ENCODE measurements around the gene MED16. TPM values are rescaled to one million over a fixed set of nuclear protein-coding genes. Genes with fewer than 3 reads are reported as not detected.

MED16 gene
- total RNA-seq, 2 experiments from 2014 or later, result 25.8 to 30.1 TPM

DNA sequence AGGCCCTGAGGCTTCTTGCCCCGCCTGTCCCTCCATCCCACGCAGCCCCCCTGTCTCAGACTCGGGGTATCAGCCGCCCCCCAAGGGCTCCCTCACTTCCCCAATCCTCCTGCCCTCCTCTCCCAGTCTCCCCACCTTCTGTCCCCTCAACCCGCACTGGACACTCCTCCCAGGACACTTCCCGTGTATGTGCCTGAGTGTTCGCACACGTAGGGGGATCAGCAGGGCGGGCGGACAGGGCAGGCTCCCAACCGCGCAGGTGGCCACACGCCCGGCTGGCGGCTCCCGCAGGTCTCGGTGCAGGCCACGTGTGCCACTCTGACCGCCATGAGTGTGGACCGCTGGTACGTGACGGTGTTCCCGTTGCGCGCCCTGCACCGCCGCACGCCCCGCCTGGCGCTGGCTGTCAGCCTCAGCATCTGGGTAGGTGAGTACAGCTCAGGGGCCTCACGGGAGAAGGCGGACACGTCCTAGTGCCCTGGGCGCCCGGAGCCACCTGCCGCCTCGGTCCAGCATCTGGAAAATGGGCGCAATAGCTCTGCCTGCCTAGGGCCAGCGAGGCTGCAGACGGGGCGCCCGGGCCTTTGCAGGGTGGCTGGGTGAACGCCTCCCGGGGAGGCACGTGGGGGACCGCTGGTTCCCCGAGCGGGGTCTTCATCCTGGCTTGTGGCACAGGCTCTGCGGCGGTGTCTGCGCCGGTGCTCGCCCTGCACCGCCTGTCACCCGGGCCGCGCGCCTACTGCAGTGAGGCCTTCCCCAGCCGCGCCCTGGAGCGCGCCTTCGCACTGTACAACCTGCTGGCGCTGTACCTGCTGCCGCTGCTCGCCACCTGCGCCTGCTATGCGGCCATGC, 26.4 kb upstream of the MED16 start:
- Mint-ChIP-seq H3K4me3 (peak overlapping the region; percentile 62), H3K4me1 (ENCODE audit: low read depth) (peaks cover 21% of the 10 kb centered on the region), H3K9me3 (no peaks in the 10 kb centered on the region), H3K27ac (peak overlapping the region; percentile 96), H3K36me3 (ENCODE audit: low read depth) (peaks cover 4% of the 10 kb centered on the region), H3K27me3 (peaks cover 4% of the 10 kb centered on the region)
- CTCF ChIA-PET, result interaction anchor here (1.1 to 5.3 kb wide), 6 partner anchors 27 to 321 kb away, joined by 3 to 52 read pairs (median 8); partner anchors contain the start of genes MED16, RNU6-9 and WDR18
- intact Hi-C loops (cut with DNase I, micrococcal nuclease), result loop anchor here in 1 of 2 experiments (1.0 to 5.0 kb wide), 2 partner anchors 55 to 273 kb away; no protein-coding TSS in a partner anchor
- Histone ChIP-seq H3K27me3 (ENCODE audit: control insufficient read depth in 1 of 2, insufficient read depth in 2 of 2, low read length in 2 of 2) (peaks cover 11 to 22% of the 10 kb centered on the region in 2 experiments), H3K27ac (ENCODE audit: low read depth in 1 of 2, low read length in 2 of 2) (peak overlapping the region in 1 of 2 donors; percentile 29), H3K9me3 (ENCODE audit: control insufficient read depth in 1 of 2, insufficient read depth in 1 of 2, low read length in 2 of 2) (no peaks in the 10 kb centered on the region), H3K4me3 (ENCODE audit: low read length) (peak overlapping the region; percentile 43), H3K4me1 (ENCODE audit: insufficient read depth, low read length) (peaks cover 59% of the 10 kb centered on the region), H3K36me3 (ENCODE audit: insufficient read depth, low read length) (no peaks in the 10 kb centered on the region)
- POLR2A ChIA-PET, result interaction anchor here (0.6 to 3.1 kb wide), 11 partner anchors 10 to 79 kb away, joined by 3 to 40 read pairs (median 10); partner anchors contain the start of genes MED16, RNU6-9 and WDR18
- peak in 11 of 14 experiments; percentile 30 to 82 (median 46) for DNase-seq
- TF ChIP-seq, protein P1, sequence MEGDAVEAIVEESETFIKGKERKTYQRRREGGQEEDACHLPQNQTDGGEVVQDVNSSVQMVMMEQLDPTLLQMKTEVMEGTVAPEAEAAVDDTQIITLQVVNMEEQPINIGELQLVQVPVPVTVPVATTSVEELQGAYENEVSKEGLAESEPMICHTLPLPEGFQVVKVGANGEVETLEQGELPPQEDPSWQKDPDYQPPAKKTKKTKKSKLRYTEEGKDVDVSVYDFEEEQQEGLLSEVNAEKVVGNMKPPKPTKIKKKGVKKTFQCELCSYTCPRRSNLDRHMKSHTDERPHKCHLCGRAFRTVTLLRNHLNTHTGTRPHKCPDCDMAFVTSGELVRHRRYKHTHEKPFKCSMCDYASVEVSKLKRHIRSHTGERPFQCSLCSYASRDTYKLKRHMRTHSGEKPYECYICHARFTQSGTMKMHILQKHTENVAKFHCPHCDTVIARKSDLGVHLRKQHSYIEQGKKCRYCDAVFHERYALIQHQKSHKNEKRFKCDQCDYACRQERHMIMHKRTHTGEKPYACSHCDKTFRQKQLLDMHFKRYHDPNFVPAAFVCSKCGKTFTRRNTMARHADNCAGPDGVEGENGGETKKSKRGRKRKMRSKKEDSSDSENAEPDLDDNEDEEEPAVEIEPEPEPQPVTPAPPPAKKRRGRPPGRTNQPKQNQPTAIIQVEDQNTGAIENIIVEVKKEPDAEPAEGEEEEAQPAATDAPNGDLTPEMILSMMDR (IDR thresholded peaks at IDR 0.05), result no peak
- ATAC-seq (ENCODE audit: poor library complexity), result peak; percentile 52

DNA sequence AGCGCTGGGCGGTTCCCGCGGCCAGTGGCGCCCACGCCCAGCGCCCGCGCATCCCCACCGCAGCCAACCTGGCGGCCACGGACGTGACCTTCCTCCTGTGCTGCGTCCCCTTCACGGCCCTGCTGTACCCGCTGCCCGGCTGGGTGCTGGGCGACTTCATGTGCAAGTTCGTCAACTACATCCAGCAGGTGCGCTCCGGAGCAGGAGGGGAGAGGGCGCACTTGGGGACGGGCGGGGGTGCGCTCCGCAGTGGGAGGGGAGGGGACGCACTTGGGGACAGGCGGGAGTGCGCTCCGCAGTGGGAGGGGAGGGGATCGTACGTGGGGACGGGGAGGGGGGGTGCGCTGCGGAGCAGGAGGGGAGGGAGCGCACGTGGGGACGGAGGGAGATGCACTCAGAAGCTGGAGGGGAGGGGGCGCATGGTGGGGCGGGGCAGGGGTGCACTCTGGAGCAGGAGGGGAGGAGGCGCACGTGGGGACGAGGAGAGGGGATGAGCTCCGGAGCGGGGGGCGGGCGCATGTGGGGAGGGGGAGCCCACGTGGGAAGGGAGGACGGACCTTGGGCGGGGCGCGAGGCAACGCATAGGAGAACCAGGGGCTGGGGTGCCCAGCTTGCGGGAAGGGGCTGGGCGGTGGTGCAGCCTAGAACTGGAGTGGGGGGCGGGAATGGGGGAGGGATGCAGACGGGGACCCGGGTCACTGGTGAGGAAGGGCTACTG, 25.7 kb upstream of the MED16 start:
- POLR2A ChIA-PET, result interaction anchor here (0.6 to 3.1 kb wide), 7 partner anchors 9 to 65 kb away, joined by 3 to 40 read pairs (median 6); partner anchors contain the start of genes MED16, RNU6-9 and WDR18
- peaks cover 61% of the 10 kb centered on the region for H3K4me1 ChIP-seq (ENCODE audit: insufficient read depth, low read length)
- DNase-seq, result peak in 4 of 14 experiments; percentile 42 to 70 (median 61)

DNA sequence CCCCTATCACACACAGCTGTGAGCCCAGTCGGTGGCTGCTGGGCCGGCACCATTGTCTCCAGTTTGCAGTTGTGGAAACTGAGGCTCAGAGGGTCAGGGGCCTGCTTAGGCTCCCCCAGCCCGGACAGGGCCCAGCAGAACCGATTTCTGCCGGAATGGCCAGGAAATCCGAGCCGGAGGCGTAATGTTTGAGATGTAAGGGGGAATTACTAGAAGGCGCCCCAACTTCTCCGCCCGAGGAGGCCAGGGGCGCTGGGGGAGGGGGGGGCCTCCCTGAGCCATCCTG, 25.1 kb upstream of the MED16 start:
- no peak for ATAC-seq (ENCODE audit: poor library complexity)
- Histone ChIP-seq H3K4me3 (ENCODE audit: low read length) (peak overlapping the region; percentile 37), H3K4me1 (ENCODE audit: insufficient read depth, low read length) (peaks cover 66% of the 10 kb centered on the region), H3K27ac (ENCODE audit: low read depth in 1 of 2, low read length in 2 of 2) (no peak overlapping the region), H3K9me3 (ENCODE audit: control insufficient read depth in 1 of 2, insufficient read depth in 1 of 2, low read length in 2 of 2) (no peaks in the 10 kb centered on the region), H3K36me3 (ENCODE audit: insufficient read depth, low read length) (no peaks in the 10 kb centered on the region), H3K27me3 (ENCODE audit: control insufficient read depth in 1 of 2, insufficient read depth in 2 of 2, low read length in 2 of 2) (peaks cover 11 to 22% of the 10 kb centered on the region in 2 experiments)
- TF ChIP-seq, protein P1 (IDR thresholded peaks at IDR 0.05), result no peak
- no peaks in the 10 kb centered on the region for H3K9me3 Mint-ChIP-seq
- peaks cover 4% of the 10 kb centered on the region for H3K27me3 Mint-ChIP-seq
- intact Hi-C loops (cut with DNase I, micrococcal nuclease), result no loop called here
- DNase-seq, result no peak
- H3K4me1 Mint-ChIP-seq (ENCODE audit: low read depth), result peaks cover 21% of the 10 kb centered on the region
- H3K36me3 Mint-ChIP-seq (ENCODE audit: low read depth), result peaks cover 10% of the 10 kb centered on the region
- ChIA-PET POLR2A (interaction anchor here (1.2 to 3.1 kb wide), 3 partner anchors 10 to 55 kb away, joined by 4 to 40 read pairs (median 12); partner anchors contain the start of genes MED16 and RNU6-9), CTCF (interaction anchor here (1.1 to 4.4 kb wide), 2 partner anchors 9 to 55 kb away, joined by 3 to 52 read pairs; no protein-coding TSS in a partner anchor)
- peak overlapping the region; percentile 72 for H3K27ac Mint-ChIP-seq
- H3K4me3 Mint-ChIP-seq, result peak overlapping the region; percentile 89

More for the DNA sequence above, 25.7 kb upstream of the MED16 start:
- peaks cover 21% of the 10 kb centered on the region for H3K4me1 Mint-ChIP-seq (ENCODE audit: low read depth)
- peaks cover 4% of the 10 kb centered on the region for H3K27me3 Mint-ChIP-seq
- peaks cover 11 to 22% of the 10 kb centered on the region in 2 experiments for H3K27me3 ChIP-seq (ENCODE audit: control insufficient read depth in 1 of 2, insufficient read depth in 2 of 2, low read length in 2 of 2)
- no peak overlapping the region for H3K27ac ChIP-seq (ENCODE audit: low read depth in 1 of 2, low read length in 2 of 2)
- intact Hi-C loops (cut with DNase I, micrococcal nuclease), result no loop called here
- H3K27ac Mint-ChIP-seq, result no peak overlapping the region
- TF ChIP-seq, protein P1 (IDR thresholded peaks at IDR 0.05), result no peak
- H3K9me3 ChIP-seq (ENCODE audit: control insufficient read depth in 1 of 2, insufficient read depth in 1 of 2, low read length in 2 of 2), result no peaks in the 10 kb centered on the region
- CTCF ChIA-PET, result interaction anchor here (1.1 to 4.4 kb wide), 3 partner anchors 10 to 55 kb away, joined by 3 to 52 read pairs (median 12); partner anchors contain the start of genes MED16 and RNU6-9
- H3K9me3 Mint-ChIP-seq, result no peaks in the 10 kb centered on the region
- no peak for ATAC-seq (ENCODE audit: poor library complexity)
- peak overlapping the region; percentile 62 for H3K4me3 Mint-ChIP-seq
- peaks cover 6% of the 10 kb centered on the region for H3K36me3 Mint-ChIP-seq (ENCODE audit: low read depth)
- H3K4me3 ChIP-seq (ENCODE audit: low read length), result peak overlapping the region; percentile 43
- no peaks in the 10 kb centered on the region for H3K36me3 ChIP-seq (ENCODE audit: insufficient read depth, low read length)

All from CD4-positive, alpha-beta T cell (primary cell).